Hindlimb muscle (tissue), 1 donor: ENCODE data around the gene LILRB1. TPM values are rescaled to one million over a fixed set of nuclear protein-coding genes. Genes with fewer than 3 reads are reported as not detected.
"Not testable (repeated sequence)": the region's sequence is repeated elsewhere in the genome, so short reads cannot be mapped to it uniquely, and the experiment has no call there.

Experiments
- DNase-seq: peaks from one replicate; pipeline ENCODE4 v3.0.0-alpha.2; 2013
- polyA plus RNA-seq: library from polyadenylated mRNA; unstranded; fragments of 120-200 nt; gene quantifications from one replicate; pipeline ENCODE4 v1.2.1, GENCODE V29; 2013; ENCODE audit not compliant: insufficient read length

The LILRB1 gene
- polyA plus RNA-seq, 1 donor: 2.0 TPM

GRCh38 chr19:54624934-54625730, 5.2 kb upstream of the LILRB1 start:
- not testable (repeated sequence) for DNase-seq

DNA sequence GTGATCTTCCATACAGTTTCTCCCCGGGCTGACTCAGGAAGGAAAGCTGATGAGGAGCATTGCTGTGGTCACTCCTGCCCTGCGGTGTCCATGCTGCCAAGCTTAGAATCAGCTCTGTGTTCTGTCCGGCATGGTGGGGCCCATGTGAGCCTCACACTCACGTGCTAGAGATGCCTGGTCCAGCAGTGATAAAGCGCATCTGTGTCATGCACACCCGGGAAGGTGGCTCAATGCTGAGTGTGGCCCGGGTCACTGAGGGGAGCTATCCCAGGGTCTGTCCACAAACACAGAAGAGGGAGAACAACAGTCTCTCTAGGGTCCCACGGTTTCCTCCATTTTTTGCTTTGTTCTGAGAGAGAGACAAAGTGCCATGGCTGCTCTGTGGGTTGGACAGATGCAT, 3.5 kb upstream of the LILRB1 start:
- DNase-seq: no peak

DNA sequence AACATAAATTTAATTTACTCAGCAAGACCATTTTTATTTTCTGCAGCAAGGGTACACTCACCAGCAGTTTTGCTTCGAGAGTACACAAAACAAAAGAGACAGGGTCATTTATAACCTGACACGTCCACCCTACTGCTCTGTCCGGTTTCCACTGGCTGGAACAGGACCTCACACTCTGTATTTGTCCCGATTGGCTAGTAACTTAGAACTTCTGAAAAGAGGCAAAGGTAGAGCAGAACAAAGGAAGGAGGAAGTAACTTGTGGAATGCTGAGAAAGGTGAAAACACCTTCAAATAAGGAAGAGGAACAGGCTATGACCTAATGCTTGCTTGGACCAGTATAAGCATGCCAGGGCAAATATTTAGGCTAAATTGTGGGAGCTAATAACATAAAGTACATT, 2.4 kb upstream of the LILRB1 start:
- not testable (repeated sequence) for DNase-seq

DNA sequence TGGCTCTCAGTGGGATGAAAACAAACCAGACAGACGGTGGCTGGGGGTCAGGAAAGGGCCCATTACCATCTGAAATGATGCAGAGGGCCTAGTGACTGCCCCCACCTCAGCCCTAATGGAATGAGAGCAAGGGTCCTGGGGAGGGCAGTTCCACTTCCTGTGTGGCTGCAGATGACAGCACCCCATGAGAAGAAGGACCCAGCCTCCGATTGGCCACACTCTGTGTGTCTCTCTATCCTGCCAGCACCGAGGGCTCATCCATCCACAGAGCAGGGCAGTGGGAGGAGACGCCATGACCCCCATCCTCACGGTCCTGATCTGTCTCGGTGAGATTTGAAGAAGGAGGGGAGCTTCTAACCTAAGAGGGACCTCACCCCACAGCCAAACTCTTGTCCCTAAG, 498 bp downstream of the LILRB1 start:
- no peak for DNase-seq

- not testable (repeated sequence) for DNase-seq
Measured at GRCh38 chr19:54631489-54632337, 1.4 kb downstream of the LILRB1 start.

DNA sequence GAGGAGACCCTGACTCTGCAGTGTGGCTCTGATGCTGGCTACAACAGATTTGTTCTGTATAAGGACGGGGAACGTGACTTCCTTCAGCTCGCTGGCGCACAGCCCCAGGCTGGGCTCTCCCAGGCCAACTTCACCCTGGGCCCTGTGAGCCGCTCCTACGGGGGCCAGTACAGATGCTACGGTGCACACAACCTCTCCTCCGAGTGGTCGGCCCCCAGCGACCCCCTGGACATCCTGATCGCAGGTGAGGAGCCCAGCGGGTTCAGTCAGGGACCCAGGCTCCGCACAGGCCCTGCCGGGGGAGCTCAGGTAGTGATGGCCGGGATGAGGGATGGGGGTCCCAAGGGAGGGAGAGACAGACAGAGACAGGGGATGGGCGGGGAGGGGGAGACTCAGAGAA, 2.2 kb downstream of the LILRB1 start:
- not testable (repeated sequence) for DNase-seq

- no peak for DNase-seq
Measured at GRCh38 chr19:54633401-54633800, 3.1 kb downstream of the LILRB1 start.

- not testable (repeated sequence) for DNase-seq
Measured at GRCh38 chr19:54636081-54636480, 5.8 kb downstream of the LILRB1 start.

DNA sequence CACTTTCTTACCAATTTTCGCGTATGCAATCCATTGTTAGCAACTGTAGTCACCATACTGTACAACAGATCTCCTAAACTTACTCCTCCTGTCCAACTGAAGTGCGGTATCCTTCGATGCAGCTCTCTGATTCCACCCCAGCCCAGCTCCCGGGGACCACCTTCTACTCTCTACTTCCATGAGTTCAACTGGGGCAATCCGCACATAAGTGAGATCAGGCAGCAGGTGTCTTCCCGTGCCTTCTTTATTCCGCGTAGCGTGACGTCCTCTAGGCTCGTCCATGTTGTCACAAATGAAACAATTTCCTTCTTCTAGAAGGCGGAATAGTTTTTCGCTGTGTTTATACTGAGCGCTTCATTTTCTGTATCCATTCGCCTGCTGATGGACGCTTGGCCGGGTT, 8.4 kb downstream of the LILRB1 start:
- DNase-seq: no peak

DNA sequence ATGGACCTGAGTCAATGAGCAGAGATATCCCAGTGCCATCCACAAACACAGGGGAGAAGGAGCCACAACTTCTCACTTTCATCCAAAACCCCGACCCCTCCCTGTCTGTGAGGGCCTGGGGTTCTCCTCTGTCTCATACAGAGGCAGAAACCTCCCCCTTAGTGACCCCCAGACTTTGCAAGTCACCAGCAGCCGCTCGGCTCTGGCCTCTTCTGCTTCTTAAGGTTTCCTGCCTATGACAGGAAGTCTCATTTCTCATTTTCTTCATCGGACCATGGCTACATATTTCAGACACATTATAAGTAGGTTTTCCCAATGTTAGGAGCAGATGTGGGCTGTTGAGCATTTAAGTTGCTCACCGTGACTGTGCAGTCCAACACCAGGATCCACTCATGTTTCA, 12.7 kb downstream of the LILRB1 start:
- DNase-seq: not testable (repeated sequence)

DNA sequence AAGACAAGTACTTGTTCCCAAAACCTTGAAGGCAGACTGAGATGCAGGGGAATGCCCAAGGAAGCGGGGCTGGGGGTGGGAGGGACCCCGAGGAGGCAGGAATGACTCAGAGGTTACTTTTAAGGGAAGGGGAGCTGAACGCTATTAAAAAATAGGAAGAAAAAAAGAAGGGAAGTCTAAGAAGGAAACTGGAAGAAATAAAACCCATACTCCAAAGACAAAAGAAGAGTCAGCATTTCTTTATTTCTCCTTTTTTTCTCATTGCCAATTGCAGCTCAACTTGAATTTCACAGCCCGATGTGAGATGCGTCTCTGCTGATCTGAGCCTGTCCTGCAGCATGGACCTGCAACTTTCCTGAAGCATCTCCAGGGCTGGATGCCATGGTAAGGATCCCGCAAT, 13.3 kb downstream of the LILRB1 start:
- not testable (repeated sequence) for DNase-seq

DNA sequence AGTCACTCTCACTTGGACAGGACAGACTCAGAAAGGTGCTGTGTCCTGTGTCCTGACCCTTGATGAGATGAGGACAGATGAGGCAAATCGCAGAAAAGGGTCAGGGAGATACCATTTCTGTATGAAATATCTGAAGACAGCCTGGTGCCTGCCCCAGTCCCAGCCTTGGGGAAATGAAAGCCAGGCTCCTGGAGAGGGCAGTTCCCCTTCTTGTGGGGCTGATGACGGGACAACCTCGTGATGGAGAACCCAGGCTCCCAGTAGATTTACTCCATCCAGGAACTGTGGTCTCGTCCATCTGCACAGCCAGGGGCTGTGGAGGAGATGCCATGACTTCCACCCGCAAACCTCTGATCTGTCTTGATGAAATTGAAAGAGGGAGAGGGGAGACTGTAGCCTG, 13.8 kb downstream of the LILRB1 start:
- peak; percentile 19 for DNase-seq

DNA sequence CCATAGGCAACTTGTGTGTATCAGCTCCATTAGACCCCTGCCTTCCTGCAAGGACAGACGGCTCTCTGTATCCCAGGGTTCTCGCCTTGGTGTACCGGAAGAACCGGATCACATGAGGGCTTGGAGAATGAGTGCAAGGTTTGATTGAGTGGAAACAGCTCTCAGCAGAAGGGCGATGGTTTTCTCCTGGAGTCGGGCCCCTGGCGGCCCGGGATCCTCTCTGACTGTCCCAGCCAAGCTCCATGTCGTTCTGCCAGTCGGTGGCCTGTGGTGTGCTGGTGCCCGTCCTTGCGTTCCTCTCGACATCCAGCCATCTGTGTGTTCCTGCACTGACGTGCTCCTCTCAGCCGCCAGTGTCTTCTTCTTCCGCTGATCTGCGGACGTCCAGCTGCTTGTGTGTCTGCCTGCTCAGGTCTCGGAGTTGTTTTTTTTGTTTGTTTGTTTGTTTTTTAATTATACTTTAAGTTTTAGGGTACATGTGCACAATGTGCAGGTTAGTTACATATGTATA, 16.1 kb downstream of the LILRB1 start:
- DNase-seq: no peak

- DNase-seq: no peak
Measured at GRCh38 chr19:54648129-54648528, 17.8 kb downstream of the LILRB1 start.

- DNase-seq: no peak
Measured at GRCh38 chr19:54650108-54650655, 19.9 kb downstream of the LILRB1 start.

GRCh38 chr19:54653181-54653809, 23.0 kb downstream of the LILRB1 start:
- no peak for DNase-seq

DNA sequence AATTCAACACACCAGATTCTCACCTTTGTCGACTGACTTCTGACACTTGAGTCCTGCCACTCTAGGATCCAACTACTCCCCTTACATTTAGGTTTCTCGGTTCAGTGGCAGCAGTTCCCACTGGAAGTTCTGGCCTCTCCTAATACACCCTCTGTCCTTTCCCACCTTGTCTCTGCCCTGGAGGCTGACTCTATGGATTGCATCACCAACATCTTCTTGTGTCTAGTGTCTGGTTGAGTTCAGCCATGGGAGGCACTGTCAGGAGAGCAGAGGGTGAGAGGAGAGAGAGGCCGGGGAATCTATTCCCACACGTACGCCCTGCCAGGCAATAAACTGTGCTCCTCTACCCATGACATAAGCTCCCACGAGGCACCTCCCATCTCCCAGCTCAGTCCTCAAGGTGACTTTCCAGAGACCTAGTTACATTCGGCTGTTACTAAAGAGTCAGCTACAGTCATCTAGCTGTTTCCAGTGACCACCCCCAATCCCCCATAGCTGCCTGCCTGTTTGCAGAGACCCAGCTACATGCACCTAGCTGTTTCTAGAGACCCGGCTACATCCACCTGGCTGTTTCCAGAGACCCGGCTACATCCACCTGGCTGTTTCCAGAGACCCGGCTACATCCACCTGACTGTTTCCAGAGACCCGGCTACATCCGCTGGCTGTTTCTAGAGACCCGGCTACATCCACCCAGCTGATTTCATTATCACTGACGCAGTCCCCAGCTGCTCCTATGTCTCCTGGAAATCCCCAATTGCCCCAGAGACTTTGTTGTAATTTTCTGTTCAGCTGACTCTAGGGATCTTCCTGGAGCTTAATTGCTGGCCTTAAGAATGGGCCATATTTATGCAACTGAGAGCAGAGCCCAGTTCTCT, 24.4 kb downstream of the LILRB1 start:
- DNase-seq: no peak

- DNase-seq: no peak
Measured at GRCh38 chr19:54659300-54659699, 29.0 kb downstream of the LILRB1 start.

DNA sequence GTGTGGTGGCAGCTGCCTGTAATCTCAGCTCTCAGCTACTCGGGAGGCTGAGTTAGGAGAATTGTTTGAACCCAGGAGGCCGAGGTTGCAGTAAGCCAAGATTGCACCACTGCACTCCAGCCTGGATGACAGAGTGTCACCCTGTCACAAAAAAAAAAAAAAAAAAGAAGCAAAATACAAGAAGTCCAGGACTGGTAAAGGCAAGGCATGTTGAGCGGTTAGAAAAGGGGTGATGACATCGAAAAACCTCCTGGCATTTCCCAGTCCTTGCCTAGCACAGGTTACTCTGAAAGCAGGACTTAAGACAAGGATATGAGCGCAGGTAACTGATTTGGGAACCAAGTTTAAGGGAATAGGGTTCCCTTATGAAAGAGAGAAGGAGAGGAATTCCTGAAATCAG, 30.0 kb downstream of the LILRB1 start:
- DNase-seq: no peak

DNA sequence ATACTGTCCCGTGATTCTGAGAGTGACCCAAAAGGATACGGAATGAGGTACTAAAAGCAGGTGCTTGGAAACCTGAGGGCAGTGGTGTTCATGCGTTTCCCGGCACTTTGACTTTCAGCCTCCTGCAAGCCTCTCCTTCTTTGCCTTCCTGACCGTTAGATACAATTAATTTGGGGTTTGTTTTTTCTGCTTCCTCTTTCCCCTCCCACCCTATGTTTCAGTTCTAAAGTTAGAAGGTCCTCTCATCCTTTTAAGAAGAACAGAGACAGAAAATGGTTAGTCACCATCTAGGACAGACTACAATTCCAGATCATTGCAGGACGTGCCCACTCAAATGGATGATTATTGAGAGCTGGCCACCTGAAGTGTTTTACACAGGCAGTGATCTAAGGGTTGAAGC, 30.7 kb downstream of the LILRB1 start:
- no peak for DNase-seq

GRCh38 chr19:54661846-54662481, 31.7 kb downstream of the LILRB1 start:
- DNase-seq: no peak
